Right lobe of liver (tissue), 6 donors: ENCODE measurements around the gene AEBP1. TPM values are rescaled to one million over a fixed set of nuclear protein-coding genes. Genes with fewer than 3 reads are reported as not detected.

ENCODE experiments used
- ATAC-seq, 4 donors: fragments of 200-7000 bp; cut with Tn5 transposase; one replicate each; pipeline ENCODE4 v1.9.1; 2020; ENCODE audit warnings: mild to moderate bottlenecking in 4 of 4, moderate library complexity in 4 of 4
- DNase-seq, 3 donors: peaks; one replicate each; pipeline ENCODE4 v3.0.0-alpha.2; 2020
- H3K27ac ChIP-seq, 3 donors: fragments of 200-600 bp; one replicate each; pipeline ENCODE4 v1.8.0; 2022
- H3K27me3 ChIP-seq, 2 donors: fragments of 200-600 bp; one replicate each; pipeline ENCODE4 v1.8.0; 2022
- H3K36me3 ChIP-seq, 4 donors: fragments of 200-600 bp; sonication (generic) in 1 of 4; one replicate each; pipeline versions ENCODE4 v1.5.1 to v1.8.0; 2017 to 2022; ENCODE audit warnings: control low read depth in 1 of 4
- H3K4me1 ChIP-seq, 4 donors: fragments of 200-600 bp; sonication (generic) in 1 of 4; one replicate each; pipeline versions ENCODE4 v1.5.1 to v1.8.0; 2017 to 2022; ENCODE audit warnings: control low read depth in 1 of 4
- H3K4me3 ChIP-seq, 3 donors: fragments of 200-600 bp; one replicate each; pipeline ENCODE4 v1.8.0; 2022
- H3K9me3 ChIP-seq, 4 donors: fragments of 200-600 bp; sonication (generic) in 1 of 4; one replicate each; pipeline versions ENCODE4 v1.5.1 to v1.8.0; 2017 to 2022; ENCODE audit warnings: control low read depth in 1 of 4
- CTCF ChIP-seq, 4 donors: fragments of 200-600 bp in 3 of 4; fragments of 450-650 bp in 1 of 4; IDR thresholded peaks; one replicate each; pipeline versions ENCODE4 v1.5.1 to v1.8.0; 2016 to 2022; ENCODE audit warnings: antibody characterized with exemption in 4 of 4, mild to moderate bottlenecking in 2 of 4
- POLR2A ChIP-seq: fragments of 450-650 bp; IDR thresholded peaks from one replicate; pipeline ENCODE4 v1.6.1; 2017; ENCODE audit warnings: antibody characterized with exemption, mild to moderate bottlenecking
- WGBS: methylation state at CpG from one replicate; pipeline ENCODE4 v1.1.6; 2018; ENCODE audit warnings: low coverage, low lambda C conversion rate; ENCODE audit not compliant: insufficient coverage; ENCODE audit errors: missing lambda C conversion rate; 5-methylcytosine and 5-hydroxymethylcytosine counted together
- intact Hi-C, 2 donors: fragments of 100-400 bp; cut with DNase I; formaldehyde crosslinking; loops; one replicate each; pipeline versions ENCODE4 v1.11.2 to v1.14.1; 2022
- total RNA-seq, 6 experiments: library from RNA; depleted of rRNA in 2 of 6; stranded (reverse); fragments of >200 nt in 2 of 6; fragmentation: NEBNext Ultra II Directional in 3 of 6; extraction: Animal tissue kit (Norgen Biotek cat#: 25700) in 3 of 6; gene quantifications; one replicate each; pipeline versions ENCODE4 v1.1.0 to v1.2.4, GENCODE V29; 2016 to 2023
- donor health status: DM: no; HTN: yes; CAD: no.
- donor health status: DM: no; HTN: no; CAD: no.
- donor health status: DM: no; HTN: no; CAD: no.
- donor health status: DM: no; HTN: yes; CAD: no.
- donor health status: DM: no; HTN: yes; CAD: no.

AEBP1 gene
- total RNA-seq, 6 experiments from 2014 or later = 7.8 to 37.8 (median 14.3) TPM

- H3K9me3 ChIP-seq = no peaks in the 10 kb centered on the region
- no peaks in the 10 kb centered on the region for H3K4me1 ChIP-seq
- H3K36me3 ChIP-seq = no peaks in the 10 kb centered on the region
- TF ChIP-seq POLR2A (no peak), CTCF (IDR thresholded peaks at IDR 0.05) (no peak)
- no peak overlapping the region for H3K4me3 ChIP-seq
- 40% methylated on average over 1 of the region's 12 CpGs for WGBS
- H3K27me3 ChIP-seq = no peaks in the 10 kb centered on the region
- peak in 1 of 3 donors; percentile 26 for DNase-seq
- ATAC-seq = peak in 1 of 4 donors; percentile 29
- intact Hi-C loops = no loop called here
- no peak overlapping the region for H3K27ac ChIP-seq
Measured at GRCh38 chr7:44114586-44115310, 10.6 kb downstream of the AEBP1 start.

- H3K9me3 ChIP-seq = no peaks in the 10 kb centered on the region
- no peak for ATAC-seq
- no peaks in the 10 kb centered on the region for H3K27me3 ChIP-seq
- peak in 1 of 3 donors; percentile 42 for DNase-seq
- no peak overlapping the region for H3K27ac ChIP-seq
- H3K4me3 ChIP-seq = no peak overlapping the region
- WGBS = no CpG with 5 or more reads among the region's 17 CpGs
- no peak for TF ChIP-seq POLR2A
- no peaks in the 10 kb centered on the region for H3K4me1 ChIP-seq
- intact Hi-C loops = no loop called here
- H3K36me3 ChIP-seq = peaks cover 0 to 7% (median 3%) of the 10 kb centered on the region in 4 donors
Measured at GRCh38 chr7:44116087-44116788, 12.1 kb downstream of the AEBP1 start.

- ATAC-seq = no peak
- intact Hi-C loops = no loop called here
- Histone ChIP-seq H3K36me3 (peaks cover 0 to 12% (median 3%) of the 10 kb centered on the region in 4 donors), H3K27me3 (no peaks in the 10 kb centered on the region), H3K4me3 (no peak overlapping the region), H3K4me1 (peaks cover 0 to 5% (median under 1%) of the 10 kb centered on the region in 4 donors), H3K27ac (no peak overlapping the region), H3K9me3 (no peaks in the 10 kb centered on the region)
- peak in 1 of 3 donors; percentile 52 for DNase-seq
- no peak for TF ChIP-seq CTCF (IDR thresholded peaks at IDR 0.05)
- no peak for TF ChIP-seq POLR2A
- WGBS = 95% methylated on average over 4 of the region's 25 CpGs
Measured at GRCh38 chr7:44116789-44117666, 12.9 kb downstream of the AEBP1 start.

GRCh38 chr7:44117801-44118429 is 13.8 kb downstream of the AEBP1 start:
- H3K27me3 ChIP-seq = no peaks in the 10 kb centered on the region
- H3K27ac ChIP-seq = no peak overlapping the region
- H3K36me3 ChIP-seq = peaks cover 0 to 12% (median 3%) of the 10 kb centered on the region in 4 donors
- 86% methylated on average over 1 of the region's 13 CpGs for WGBS
- DNase-seq = no peak
- no peaks in the 10 kb centered on the region for H3K9me3 ChIP-seq
- TF ChIP-seq POLR2A (no peak), CTCF (IDR thresholded peaks at IDR 0.05) (no peak)
- H3K4me1 ChIP-seq = peaks cover 0 to 14% (median 5%) of the 10 kb centered on the region in 4 donors
- intact Hi-C loops = no loop called here
- no peak for ATAC-seq
- no peak overlapping the region for H3K4me3 ChIP-seq
